NCI-H2196 (cell line): Measurements from ENCODE around the gene FYB1.

Experiments used
- DNase-seq: peaks from one replicate; lab custom pipeline; 2025; ENCODE audit not compliant: unreplicated experiment; lab: John Stamatoyannopoulos, UW

Gene FYB1

GRCh38 chr5:39099831-39100230 is 119.5 kb downstream of the FYB1 start:
- DNase-seq: no peak

- no peak for DNase-seq
Measured at GRCh38 chr5:39093352-39093751, 126.0 kb downstream of the FYB1 start.

GRCh38 chr5:39092581-39093351 is 126.6 kb downstream of the FYB1 start:
- no peak for DNase-seq

GRCh38 chr5:39091940-39092580 is 127.3 kb downstream of the FYB1 start:
- DNase-seq: no peak

- DNase-seq: no peak
Measured at GRCh38 chr5:39083968-39084367, 135.4 kb downstream of the FYB1 start.

- DNase-seq: no peak
Measured at GRCh38 chr5:39082995-39083394, 136.4 kb downstream of the FYB1 start.

GRCh38 chr5:39080597-39081204 is 138.7 kb downstream of the FYB1 start:
- DNase-seq: peak; percentile 59

GRCh38 chr5:39080168-39080567 is 139.2 kb downstream of the FYB1 start:
- no peak for DNase-seq

GRCh38 chr5:39079147-39079546 is 140.2 kb downstream of the FYB1 start:
- no peak for DNase-seq

GRCh38 chr5:39076757-39077728 is 142.3 kb downstream of the FYB1 start:
- no peak for DNase-seq

- no peak for DNase-seq
Measured at GRCh38 chr5:39076101-39076756, 143.1 kb downstream of the FYB1 start.

GRCh38 chr5:39074017-39074814 is 145.1 kb downstream of the FYB1 start, which contains the start of gene RICTOR:
Gene RICTOR (minus strand): TSS chr5:39074399. CDS start chr5:39074377, 22 bp downstream.
- DNase-seq: peak; percentile 96

- no peak for DNase-seq
Measured at GRCh38 chr5:39073767-39074016, 145.7 kb downstream of the FYB1 start.

GRCh38 chr5:39072925-39073766 is 146.2 kb downstream of the FYB1 start:
- DNase-seq: peak; percentile 50

- DNase-seq: no peak
Measured at GRCh38 chr5:39068099-39068498, 151.3 kb downstream of the FYB1 start.

- DNase-seq: no peak
Measured at GRCh38 chr5:39064450-39064849, 154.9 kb downstream of the FYB1 start.

- no peak for DNase-seq
Measured at GRCh38 chr5:39063037-39063436, 156.3 kb downstream of the FYB1 start.

GRCh38 chr5:39062530-39062929 is 156.8 kb downstream of the FYB1 start:
- no peak for DNase-seq

- DNase-seq: no peak
Measured at GRCh38 chr5:39062104-39062503, 157.3 kb downstream of the FYB1 start.
